Measurements from ENCODE around the gene FNDC3B.

FNDC3B gene

GRCh38 chr3:172397716-172398405, 358.5 kb downstream of the FNDC3B start:
- ChIA-PET CTCF (interaction anchor here (0.6 to 1.1 kb wide), 3 partner anchors 61 to 756 kb away, joined by 3 to 6 read pairs (median 4); no protein-coding TSS in a partner anchor), POLR2A (no interaction called here)
- Histone ChIP-seq H3K36me3 (ENCODE audit: control insufficient read depth in 2 of 2, insufficient read depth in 1 of 2, low read length in 2 of 2) (peaks cover 0 to 3% of the 10 kb centered on the region in 2 experiments; a peak in 2 of 3 replicates), H3K27ac (ENCODE audit: extremely low read depth, low read depth, low read length) (no peak overlapping the region), H3K4me3 (ENCODE audit: low read depth, low read length) (no peak overlapping the region), H3K4me1 (ENCODE audit: control insufficient read depth, insufficient read depth, low read length) (no peaks in the 10 kb centered on the region), H3K9me3 (ENCODE audit: control insufficient read depth, insufficient read depth, low read depth, low read length) (no peaks in the 10 kb centered on the region)
- TF ChIP-seq ZNF664 (tag by site-specific recombination; IDR thresholded peaks at IDR 0.05) = peak; percentile 48; the same call in 1 of the 2 replicates
- TF ChIP-seq ZNF473 (tag by site-specific recombination; IDR thresholded peaks at IDR 0.05) = no peak
- no peak for TF ChIP-seq BCL11B (tag by site-specific recombination; IDR thresholded peaks at IDR 0.05; ENCODE audit: low read depth)

GRCh38 chr3:172398484-172398883, 359.1 kb downstream of the FNDC3B start:
- Histone ChIP-seq H3K36me3 (ENCODE audit: control insufficient read depth in 2 of 2, insufficient read depth in 1 of 2, low read length in 2 of 2) (peaks cover 0 to 3% of the 10 kb centered on the region in 2 experiments; a peak in 2 of 3 replicates), H3K4me3 (ENCODE audit: low read depth, low read length) (no peak overlapping the region), H3K27ac (ENCODE audit: extremely low read depth, low read depth, low read length) (no peak overlapping the region), H3K9me3 (ENCODE audit: control insufficient read depth, insufficient read depth, low read depth, low read length) (no peaks in the 10 kb centered on the region), H3K4me1 (ENCODE audit: control insufficient read depth, insufficient read depth, low read length) (no peaks in the 10 kb centered on the region)
- ChIA-PET CTCF (interaction anchor here (1.1 kb wide), 1 partner anchor 63 kb away, joined by 4 read pairs; no protein-coding TSS in a partner anchor), POLR2A (no interaction called here)
- no peak for TF ChIP-seq ZNF843 (tag by site-specific recombination; IDR thresholded peaks at IDR 0.05)

GRCh38 chr3:172402090-172402489, 362.7 kb downstream of the FNDC3B start:
- Histone ChIP-seq H3K4me1 (ENCODE audit: control insufficient read depth, insufficient read depth, low read length) (no peaks in the 10 kb centered on the region), H3K36me3 (ENCODE audit: control insufficient read depth in 2 of 2, insufficient read depth in 1 of 2, low read length in 2 of 2) (peaks cover 0 to 3% of the 10 kb centered on the region in 2 experiments; a peak in 2 of 3 replicates), H3K9me3 (ENCODE audit: control insufficient read depth, insufficient read depth, low read depth, low read length) (no peaks in the 10 kb centered on the region), H3K27ac (ENCODE audit: extremely low read depth, low read depth, low read length) (no peak overlapping the region), H3K4me3 (ENCODE audit: low read depth, low read length) (no peak overlapping the region)
- ChIA-PET POLR2A (no interaction called here), CTCF (interaction anchor here (0.6 kb wide), 1 partner anchor 84 kb away, joined by 3 read pairs; no protein-coding TSS in a partner anchor)
- TF ChIP-seq PRDM1 (tag by site-specific recombination; IDR thresholded peaks at IDR 0.05) (no peak), EGR2 (tag by site-specific recombination; IDR thresholded peaks at IDR 0.05; ENCODE audit: low read depth) (no peak), ZNF184 (tag by site-specific recombination; IDR thresholded peaks at IDR 0.05) (no peak), ZXDB (tag by site-specific recombination; IDR thresholded peaks at IDR 0.05) (no peak), ZBTB48 (tag by site-specific recombination; IDR thresholded peaks at IDR 0.05) (no peak), BCL6B (tag by site-specific recombination; IDR thresholded peaks at IDR 0.05) (no peak), HOXC10 (CRISPR knock-in tag; IDR thresholded peaks at IDR 0.05) (no peak), ZNF610 (tag by site-specific recombination; IDR thresholded peaks at IDR 0.05; ENCODE audit: borderline replicate concordance) (no peak), ZNF2 (tag by site-specific recombination; IDR thresholded peaks at IDR 0.05) (no peak), ZNF239 (tag by site-specific recombination; IDR thresholded peaks at IDR 0.05) (no peak), ZFP41 (tag by site-specific recombination; IDR thresholded peaks at IDR 0.05; ENCODE audit: borderline replicate concordance) (no peak), KLF10 (tag by site-specific recombination; IDR thresholded peaks at IDR 0.05) (no peak), RBAK (tag by site-specific recombination; IDR thresholded peaks at IDR 0.05) (no peak), CTCF (tag by site-specific recombination; IDR thresholded peaks at IDR 0.05) (no peak)
